Colon (tissue), 2 donors: Measurements from ENCODE around the gene RAX.

Experiments
- FAIRE-seq: peaks from 2 replicates; lab custom pipeline; 2012; peaks lifted over from hg19 to GRCh38; lab: Jason Lieb, UNC
- donor health status: control.
- donor health status: control.

RAX gene

DNA sequence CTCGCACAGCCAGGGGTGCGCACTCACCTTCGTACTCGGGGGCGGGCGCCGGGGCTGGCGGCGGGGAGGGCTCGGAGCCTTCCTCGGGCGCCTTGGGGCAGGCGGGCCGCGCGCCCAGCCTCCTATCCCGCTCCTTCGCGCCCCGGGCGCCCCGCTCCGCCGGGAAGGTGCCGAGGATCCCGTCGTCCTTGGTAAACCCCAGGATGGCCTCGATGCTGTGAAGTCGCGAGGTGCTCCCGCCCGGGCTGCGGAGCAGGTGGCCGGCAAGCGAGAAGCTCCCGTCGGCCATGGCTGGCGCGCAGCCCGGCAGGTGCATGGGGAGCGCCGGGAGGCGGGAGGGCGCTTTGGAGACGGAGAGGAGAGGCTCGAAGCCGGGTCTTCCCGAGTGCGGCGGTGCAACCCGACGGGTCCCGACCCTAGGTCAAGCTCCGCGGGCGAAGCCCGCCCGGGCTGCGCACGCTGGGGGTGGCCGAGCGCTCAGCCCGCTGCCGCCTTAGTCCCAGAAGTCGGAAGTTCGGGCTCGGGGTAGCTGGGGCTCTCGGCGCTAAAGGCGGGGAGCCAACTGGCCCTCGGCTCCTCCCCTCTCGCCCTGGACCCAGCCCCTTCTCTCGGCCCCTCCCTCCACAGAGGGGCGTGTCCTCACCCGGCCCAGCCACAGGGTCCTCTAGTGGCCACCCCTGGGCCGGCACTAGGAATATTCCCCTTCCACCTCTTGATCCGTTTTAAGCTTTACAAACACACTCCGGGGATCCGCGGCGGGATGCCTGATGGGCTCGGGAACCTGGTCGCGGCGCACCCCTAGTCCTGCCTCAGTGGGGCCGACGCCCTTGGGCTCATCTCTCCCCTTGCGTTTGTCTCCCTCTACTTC lies at the start of gene RAX:
TSS of gene RAX (minus strand) at position 564 of the 868 bp plus-strand sequence. CDS start at position 316, 248 bp downstream.
- FAIRE-seq, result no peak

GRCh38 chr18:59318460-59319050 lies 45.3 kb upstream of the RAX start, which contains the start of gene CPLX4:
Gene CPLX4 (minus strand): TSS chr18:59318649. CDS start chr18:59318462, 187 bp downstream.
- FAIRE-seq, result no peak

DNA sequence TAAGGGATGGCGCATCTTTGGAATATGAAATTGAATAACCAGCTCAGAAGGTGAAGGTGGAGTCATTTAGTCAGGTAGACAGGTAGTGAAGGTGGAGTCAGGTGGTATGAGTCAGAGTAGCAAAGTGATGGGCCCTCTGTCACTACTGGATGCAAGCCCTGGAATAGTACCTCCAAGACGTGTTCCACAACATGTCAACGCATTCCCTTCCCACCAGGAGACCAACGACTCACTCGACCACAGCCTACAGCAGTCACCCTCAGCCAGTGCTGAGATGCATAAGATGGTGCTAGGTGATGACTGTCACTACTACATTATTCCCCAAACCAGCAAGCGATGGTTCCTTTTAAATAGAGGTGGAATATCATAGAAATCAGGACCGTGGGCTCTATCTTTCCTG lies 38.4 kb upstream of the RAX start:
- no peak for FAIRE-seq

DNA sequence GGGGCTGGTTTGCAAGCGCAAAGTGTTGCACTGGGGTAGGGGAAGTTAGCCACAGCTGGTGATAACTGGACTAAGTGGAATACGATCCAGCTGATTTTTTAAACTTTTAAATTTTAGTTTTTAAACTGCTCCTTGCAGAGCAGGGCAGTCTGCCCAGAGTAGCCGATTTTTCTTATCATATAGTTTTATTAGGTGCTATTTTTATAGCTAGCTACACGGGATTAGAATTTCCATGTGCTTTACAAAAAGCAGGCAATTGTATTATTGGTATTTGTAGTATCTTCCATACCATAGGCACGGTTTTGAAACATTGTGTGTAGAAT lies 35.6 kb upstream of the RAX start:
- FAIRE-seq, result no peak

DNA sequence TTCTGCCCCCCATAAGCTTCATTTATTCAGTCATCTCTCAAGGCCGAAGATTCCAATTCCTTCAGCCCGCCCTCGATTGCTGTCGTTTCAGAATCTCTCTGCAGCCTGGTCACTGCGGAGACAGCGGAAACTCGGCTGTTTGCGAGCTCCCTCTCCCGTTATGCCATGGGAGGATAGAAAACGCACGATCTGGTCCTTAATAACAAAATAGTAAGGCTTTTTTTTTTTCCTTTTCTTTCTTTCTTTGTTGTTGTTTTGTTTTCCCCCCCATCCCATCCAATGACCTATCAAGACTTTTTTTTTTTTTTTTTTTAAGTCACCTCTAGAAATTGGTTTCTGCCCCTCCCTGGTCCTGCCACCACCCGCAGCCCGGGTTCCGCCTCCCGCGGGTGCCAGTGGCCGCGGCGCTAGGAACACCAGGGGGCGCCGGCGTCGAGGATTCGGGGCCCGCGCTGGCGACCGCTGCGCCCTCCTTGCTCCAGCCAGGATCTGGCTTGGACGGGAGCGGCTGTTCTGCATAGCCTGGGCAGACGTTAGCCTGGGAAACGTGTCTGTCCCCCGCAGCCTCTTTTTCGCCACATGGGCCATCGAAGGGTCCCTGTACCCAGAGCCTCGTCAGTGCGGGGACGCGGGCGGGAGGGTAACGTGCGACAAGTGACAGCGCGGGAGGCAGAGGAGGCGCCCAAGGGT lies 35.1 kb upstream of the RAX start:
- no peak for FAIRE-seq

- FAIRE-seq, result no peak
Observed at GRCh38 chr18:59306640-59307039, 33.4 kb upstream of the RAX start.

GRCh38 chr18:59305295-59305694 lies 32.0 kb upstream of the RAX start:
- no peak for FAIRE-seq

DNA sequence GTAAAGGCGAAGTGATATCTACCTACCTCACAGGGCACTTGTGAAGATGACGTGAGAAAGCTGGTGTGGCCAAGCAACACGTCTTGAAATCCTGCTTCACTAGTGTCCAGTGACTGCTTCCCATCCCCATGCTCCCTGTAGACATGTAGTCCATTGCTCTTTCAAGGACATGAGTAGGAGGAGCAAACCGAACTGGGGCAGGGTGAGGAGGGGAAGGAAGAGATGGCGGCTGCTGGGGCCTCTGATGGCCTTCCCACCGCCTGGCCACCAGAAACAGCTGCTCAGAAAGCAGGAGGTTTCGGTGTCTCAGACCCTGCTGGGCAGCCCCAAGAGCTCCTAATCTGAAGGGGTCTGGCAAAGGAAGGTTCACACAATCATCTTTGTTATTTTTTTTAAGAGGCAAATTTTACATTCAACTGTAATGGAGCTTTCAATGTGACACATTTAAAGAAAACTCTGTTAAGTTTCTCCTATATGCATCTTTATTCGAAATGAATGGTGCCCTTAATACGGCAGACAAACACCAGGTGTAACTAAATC lies 30.5 kb upstream of the RAX start:
- no peak for FAIRE-seq

DNA sequence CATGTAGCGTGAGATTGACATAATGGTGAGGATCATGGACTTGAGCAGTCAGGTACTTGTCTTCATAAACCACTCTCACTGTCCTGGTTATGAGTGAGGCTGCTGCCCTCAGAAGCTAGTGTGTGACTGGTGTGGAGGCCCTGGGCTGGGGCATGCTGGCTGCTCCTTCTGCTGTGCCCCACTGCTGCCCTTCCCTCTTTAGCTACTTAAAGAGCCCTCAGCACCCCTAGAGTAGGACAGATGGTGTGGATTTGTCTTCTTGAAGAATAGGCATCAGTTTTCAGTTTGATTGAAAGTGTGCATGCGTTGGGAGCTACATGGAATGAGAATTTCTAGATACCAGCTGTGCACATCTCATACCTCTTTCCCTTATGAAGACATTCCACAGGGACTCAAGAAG lies 29.8 kb upstream of the RAX start:
- FAIRE-seq, result no peak

GRCh38 chr18:59301929-59302328 lies 28.7 kb upstream of the RAX start:
- no peak for FAIRE-seq

GRCh38 chr18:59300676-59301285 lies 27.5 kb upstream of the RAX start:
- FAIRE-seq, result no peak

- FAIRE-seq, result no peak
Observed at GRCh38 chr18:59298871-59299270, 25.6 kb upstream of the RAX start.

DNA sequence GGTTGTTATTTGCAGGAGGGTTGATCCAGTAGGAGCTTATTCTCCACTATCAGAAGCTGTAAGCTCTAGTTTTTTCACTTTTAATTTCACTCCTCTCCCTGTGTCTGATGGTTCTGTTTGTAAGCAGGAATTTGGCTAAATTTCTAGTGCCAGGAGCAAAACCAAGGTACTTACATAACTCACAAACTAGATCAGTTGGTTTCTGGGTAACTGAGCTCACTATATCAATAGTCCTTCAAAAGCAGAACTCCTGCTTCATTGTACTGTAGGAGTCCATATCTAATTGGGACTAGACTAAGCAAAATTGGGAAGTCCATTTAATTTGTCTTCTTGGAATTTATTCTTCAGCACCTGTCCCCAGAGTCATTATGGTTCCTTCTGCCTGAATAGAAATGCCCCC lies 20.1 kb upstream of the RAX start:
- no peak for FAIRE-seq

- FAIRE-seq, result no peak
Observed at GRCh38 chr18:59286341-59286740, 13.1 kb upstream of the RAX start.

DNA sequence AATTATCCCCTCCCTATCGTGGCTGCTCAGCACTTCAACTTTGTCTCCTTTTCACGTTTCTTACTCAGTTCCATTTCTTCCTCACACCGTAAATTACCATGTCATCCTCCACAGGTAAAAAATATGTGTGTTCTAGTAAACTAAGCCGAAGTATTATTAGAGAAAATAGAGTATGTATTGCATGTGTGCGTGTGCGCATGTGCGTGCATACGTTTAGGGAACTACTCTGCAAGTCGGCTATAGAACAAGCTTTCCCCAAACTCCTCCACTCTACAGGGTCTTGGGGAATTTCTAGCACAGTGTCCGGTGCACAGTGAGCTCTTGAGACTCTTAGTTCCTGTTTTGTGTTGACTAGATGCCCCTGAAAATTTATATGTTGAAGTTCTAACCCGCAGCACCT lies 9.1 kb upstream of the RAX start:
- no peak for FAIRE-seq

DNA sequence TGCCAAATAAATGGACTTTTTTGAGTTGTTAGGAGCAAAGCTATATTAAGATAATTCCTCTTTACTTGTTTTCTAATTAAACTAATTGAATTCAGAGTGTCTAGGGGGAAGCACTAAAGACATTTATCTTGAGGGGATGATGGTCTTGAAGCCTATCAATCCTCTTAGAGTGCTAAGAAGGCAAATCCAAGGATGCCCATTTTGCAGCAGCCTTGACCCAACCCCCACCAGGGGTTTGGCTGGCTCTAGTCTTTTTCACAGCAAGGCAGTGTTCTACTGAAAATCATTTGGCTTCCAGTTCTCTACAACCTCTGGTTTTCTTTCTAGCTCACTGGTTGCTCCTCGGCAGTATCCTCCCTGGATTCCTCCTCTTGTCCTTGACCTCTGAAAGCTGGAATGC lies 6.5 kb upstream of the RAX start:
- FAIRE-seq, result no peak

- FAIRE-seq, result no peak
Observed at GRCh38 chr18:59279193-59279592, 5.9 kb upstream of the RAX start.

DNA sequence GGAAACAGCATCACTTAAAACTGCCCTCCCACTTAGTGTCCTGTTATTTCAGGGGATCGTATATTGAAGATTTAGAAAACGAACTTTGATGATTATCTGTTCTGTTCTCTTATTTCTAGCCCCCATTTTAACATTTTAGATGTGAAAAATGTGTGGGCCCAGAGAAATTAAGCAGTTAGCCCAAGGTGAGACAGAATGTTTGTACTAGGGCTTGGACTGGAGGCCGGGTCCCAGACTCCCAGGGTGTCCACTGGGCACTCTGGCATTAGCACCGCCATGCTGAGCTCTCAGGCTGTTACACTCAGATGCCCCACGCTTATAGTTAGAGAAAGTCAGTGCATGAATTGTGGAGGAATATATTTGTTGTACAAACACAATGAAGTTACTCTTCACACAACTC lies 5.5 kb upstream of the RAX start:
- no peak for FAIRE-seq

DNA sequence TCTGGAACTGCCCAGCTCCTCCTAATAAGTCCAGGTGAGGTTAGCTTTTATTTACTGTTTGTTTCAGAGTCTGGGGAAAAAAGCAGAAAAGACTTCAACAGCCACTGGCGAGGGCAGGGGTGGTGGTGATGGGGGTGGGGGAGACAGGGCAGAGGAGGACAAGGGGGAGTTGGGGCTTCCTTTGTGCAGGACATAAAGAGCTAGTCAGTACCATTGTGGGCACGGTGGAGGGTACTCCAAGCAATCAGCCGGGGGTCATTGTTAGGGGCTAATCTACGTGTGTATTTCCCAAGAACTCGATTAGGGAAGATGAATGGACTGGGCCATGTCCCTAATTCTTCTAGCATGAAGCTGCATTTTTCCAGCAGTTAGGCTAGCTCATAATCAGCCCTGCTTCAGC lies 2.8 kb upstream of the RAX start:
- no peak for FAIRE-seq

- no peak for FAIRE-seq
Observed at GRCh38 chr18:59275406-59275949, 2.2 kb upstream of the RAX start.

- FAIRE-seq, result no peak
Observed at GRCh38 chr18:59274533-59274928, 1.3 kb upstream of the RAX start.
